NB4 (cell line): ENCODE measurements around the gene SLC18A3.

Experiments
- CTCF ChIP-seq: IDR thresholded peaks from one replicate; pipeline ENCODE4 v1.5.1; 2012; ENCODE audit warnings: low read depth, low read length
- POLR2A ChIP-seq: IDR thresholded peaks from 2 replicates; pipeline ENCODE4 v1.6.1; 2011; ENCODE audit warnings: mild to moderate bottlenecking; ENCODE audit not compliant: insufficient read length; ENCODE audit errors: extremely low read depth

GRCh38 chr10:49619613-49620012 is 9.5 kb downstream of the SLC18A3 start:
- no peak for TF ChIP-seq CTCF
- no peak for TF ChIP-seq POLR2A
